Uterus (tissue), 2 donors: Measurements from ENCODE around the gene BMPR1B.

Experiments used
- POLR2A ChIP-seq, 2 donors: fragments of 450-650 bp; IDR thresholded peaks; one replicate each; pipeline ENCODE4 v1.6.1; 2016; ENCODE audit warnings: antibody characterized with exemption in 2 of 2, mild to moderate bottlenecking in 1 of 2, moderate library complexity in 1 of 2
- TF ChIP-seq, protein P1 (sequence below), 4 experiments: fragments of 200-600 bp in 2 of 4; fragments of 450-650 bp in 2 of 4; sonication (generic) in 2 of 4; IDR thresholded peaks; one replicate each; pipeline ENCODE4 v1.5.1; 2016 to 2019; ENCODE audit warnings: antibody characterized with exemption in 4 of 4, mild to moderate bottlenecking in 2 of 4, moderate library complexity in 1 of 4

DNA sequence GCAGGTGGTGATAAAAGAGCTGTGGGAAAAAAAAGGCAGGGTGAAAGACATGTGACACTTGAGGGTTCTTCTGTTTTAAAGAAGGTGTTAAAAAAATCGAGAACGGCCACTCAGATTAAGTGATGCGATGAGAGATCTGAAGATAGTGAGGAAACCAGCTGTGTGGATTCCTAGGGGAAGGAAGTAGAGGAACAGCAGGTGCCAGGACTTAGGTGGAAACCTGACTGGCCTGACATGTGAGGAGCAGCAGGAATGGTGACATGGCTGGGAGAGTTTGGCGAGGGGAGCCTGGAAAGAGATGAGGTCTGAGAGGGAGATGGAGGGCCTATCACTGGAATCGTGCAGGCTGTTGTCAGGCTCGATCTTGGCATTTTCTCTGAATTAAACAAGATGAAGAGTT lies 55.5 kb downstream of the BMPR1B start:
- TF ChIP-seq, protein P1, sequence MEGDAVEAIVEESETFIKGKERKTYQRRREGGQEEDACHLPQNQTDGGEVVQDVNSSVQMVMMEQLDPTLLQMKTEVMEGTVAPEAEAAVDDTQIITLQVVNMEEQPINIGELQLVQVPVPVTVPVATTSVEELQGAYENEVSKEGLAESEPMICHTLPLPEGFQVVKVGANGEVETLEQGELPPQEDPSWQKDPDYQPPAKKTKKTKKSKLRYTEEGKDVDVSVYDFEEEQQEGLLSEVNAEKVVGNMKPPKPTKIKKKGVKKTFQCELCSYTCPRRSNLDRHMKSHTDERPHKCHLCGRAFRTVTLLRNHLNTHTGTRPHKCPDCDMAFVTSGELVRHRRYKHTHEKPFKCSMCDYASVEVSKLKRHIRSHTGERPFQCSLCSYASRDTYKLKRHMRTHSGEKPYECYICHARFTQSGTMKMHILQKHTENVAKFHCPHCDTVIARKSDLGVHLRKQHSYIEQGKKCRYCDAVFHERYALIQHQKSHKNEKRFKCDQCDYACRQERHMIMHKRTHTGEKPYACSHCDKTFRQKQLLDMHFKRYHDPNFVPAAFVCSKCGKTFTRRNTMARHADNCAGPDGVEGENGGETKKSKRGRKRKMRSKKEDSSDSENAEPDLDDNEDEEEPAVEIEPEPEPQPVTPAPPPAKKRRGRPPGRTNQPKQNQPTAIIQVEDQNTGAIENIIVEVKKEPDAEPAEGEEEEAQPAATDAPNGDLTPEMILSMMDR (IDR thresholded peaks at IDR 0.05) = no peak
- TF ChIP-seq POLR2A (IDR thresholded peaks at IDR 0.05) = no peak
